ENCODE results near the gene LRPAP1.
"Not testable (repeated sequence)": the region's sequence is repeated elsewhere in the genome, so short reads cannot be mapped to it uniquely, and the experiment has no call there.

LRPAP1 gene

GRCh38 chr4:3531879-3532750 is at the start of gene LRPAP1:
Gene LRPAP1, minus strand, starts transcription at chr4:3532422. Its CDS starts 10 bp downstream, at chr4:3532412.
- peak; percentile 79 for DNase-seq

GRCh38 chr4:3581334-3582090 is 49.3 kb upstream of the LRPAP1 start:
- DNase-seq, result not testable (repeated sequence)

- not testable (repeated sequence) for DNase-seq
Observed at GRCh38 chr4:3580859-3581258, 48.6 kb upstream of the LRPAP1 start.

GRCh38 chr4:3578527-3579144 is 46.4 kb upstream of the LRPAP1 start:
- DNase-seq, result not testable (repeated sequence)

GRCh38 chr4:3578052-3578451 is 45.8 kb upstream of the LRPAP1 start:
- DNase-seq, result not testable (repeated sequence)

GRCh38 chr4:3577208-3577892 is 45.1 kb upstream of the LRPAP1 start:
- DNase-seq, result not testable (repeated sequence)

GRCh38 chr4:3576533-3577207 is 44.4 kb upstream of the LRPAP1 start:
- DNase-seq, result not testable (repeated sequence)

- DNase-seq, result not testable (repeated sequence)
Observed at GRCh38 chr4:3575426-3576369, 43.5 kb upstream of the LRPAP1 start.

- DNase-seq, result not testable (repeated sequence)
Observed at GRCh38 chr4:3574865-3575264, 42.6 kb upstream of the LRPAP1 start.

- DNase-seq, result not testable (repeated sequence)
Observed at GRCh38 chr4:3574346-3574745, 42.1 kb upstream of the LRPAP1 start.

GRCh38 chr4:3573131-3573530 is 40.9 kb upstream of the LRPAP1 start:
- no peak for DNase-seq

- DNase-seq, result no peak
Observed at GRCh38 chr4:3572363-3572762, 40.1 kb upstream of the LRPAP1 start.

GRCh38 chr4:3571921-3572320 is 39.7 kb upstream of the LRPAP1 start:
- DNase-seq, result no peak

- DNase-seq, result not testable (repeated sequence)
Observed at GRCh38 chr4:3570923-3571322, 38.7 kb upstream of the LRPAP1 start.

- not testable (repeated sequence) for DNase-seq
Observed at GRCh38 chr4:3569611-3570010, 37.4 kb upstream of the LRPAP1 start.

GRCh38 chr4:3566701-3567100 is 34.5 kb upstream of the LRPAP1 start:
- DNase-seq, result not testable (repeated sequence)

GRCh38 chr4:3566301-3566700 is 34.1 kb upstream of the LRPAP1 start:
- DNase-seq, result not testable (repeated sequence)

GRCh38 chr4:3564948-3565347 is 32.7 kb upstream of the LRPAP1 start:
- DNase-seq, result not testable (repeated sequence)

- no peak for DNase-seq
Observed at GRCh38 chr4:3563403-3563802, 31.2 kb upstream of the LRPAP1 start.

GRCh38 chr4:3562127-3562526 is 29.9 kb upstream of the LRPAP1 start:
- not testable (repeated sequence) for DNase-seq

- not testable (repeated sequence) for DNase-seq
Observed at GRCh38 chr4:3560465-3560864, 28.2 kb upstream of the LRPAP1 start.

All from activated effector memory CD4-positive, alpha-beta T cell treated with Interleukin-2 at 50 U/mL for 16 hours (primary cell).